HG03103 (cell line): ENCODE data around the gene KRTAP4-2.
"Not testable (repeated sequence)": the region's sequence is repeated elsewhere in the genome, so short reads cannot be mapped to it uniquely, and the experiment has no call there.

Experiments
- ATAC-seq: cut with Tn5 transposase; IDR thresholded peaks from one replicate; pipeline ENCODE4 v1.9.1; 2021; ENCODE audit warnings: low read depth; ENCODE audit not compliant: unreplicated experiment

Gene KRTAP4-2

GRCh38 chr17:41177727-41178271 is at the start of gene KRTAP4-2:
TSS of gene KRTAP4-2 (minus strand) at chr17:41178221. CDS start at chr17:41178164, 57 bp downstream.
- no peak for ATAC-seq

DNA sequence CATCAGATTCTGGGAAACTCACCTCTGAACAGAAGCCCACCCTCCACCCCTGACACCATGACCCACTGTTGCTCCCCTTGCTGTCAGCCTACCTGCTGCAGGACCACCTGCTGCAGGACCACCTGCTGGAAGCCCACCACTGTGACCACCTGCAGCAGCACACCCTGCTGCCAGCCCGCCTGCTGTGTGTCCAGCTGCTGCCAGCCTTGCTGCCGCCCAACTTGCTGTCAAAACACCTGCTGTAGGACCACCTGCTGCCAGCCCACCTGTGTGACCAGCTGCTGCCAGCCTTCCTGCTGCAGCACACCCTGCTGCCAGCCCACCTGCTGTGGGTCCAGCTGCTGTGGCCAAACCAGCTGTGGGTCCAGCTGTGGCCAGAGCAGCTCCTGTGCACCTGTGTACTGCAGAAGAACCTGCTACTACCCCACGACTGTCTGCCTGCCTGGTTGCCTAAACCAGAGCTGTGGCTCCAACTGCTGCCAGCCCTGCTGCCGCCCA is 48.6 kb upstream of the KRTAP4-2 start, which contains the start of gene KRTAP9-2:
Gene KRTAP9-2 (plus strand): TSS at position 51 of the 498 bp plus-strand sequence. CDS start 7 bp downstream, at position 58.
- ATAC-seq = not testable (repeated sequence)

- ATAC-seq = no peak
Observed at GRCh38 chr17:41226051-41226450, 48.0 kb upstream of the KRTAP4-2 start.

DNA sequence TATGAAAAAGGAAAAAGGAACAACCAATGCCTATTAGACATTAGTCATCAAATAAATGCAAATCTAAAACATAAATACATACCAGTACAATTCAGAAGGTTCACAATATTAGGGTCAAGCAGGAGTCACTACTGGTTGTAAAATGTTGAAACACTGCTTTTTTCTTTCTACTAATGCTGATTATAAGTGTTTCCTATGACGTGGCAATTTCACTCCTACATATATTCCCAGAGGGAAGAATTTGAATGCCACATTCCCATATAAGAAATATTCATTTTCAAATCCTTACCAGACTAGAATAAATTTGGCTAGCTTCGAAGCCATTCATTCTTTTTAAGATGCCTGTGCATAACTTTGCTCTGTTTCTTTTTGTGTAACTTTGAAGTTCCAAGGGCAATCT is 45.8 kb upstream of the KRTAP4-2 start:
- ATAC-seq = no peak

DNA sequence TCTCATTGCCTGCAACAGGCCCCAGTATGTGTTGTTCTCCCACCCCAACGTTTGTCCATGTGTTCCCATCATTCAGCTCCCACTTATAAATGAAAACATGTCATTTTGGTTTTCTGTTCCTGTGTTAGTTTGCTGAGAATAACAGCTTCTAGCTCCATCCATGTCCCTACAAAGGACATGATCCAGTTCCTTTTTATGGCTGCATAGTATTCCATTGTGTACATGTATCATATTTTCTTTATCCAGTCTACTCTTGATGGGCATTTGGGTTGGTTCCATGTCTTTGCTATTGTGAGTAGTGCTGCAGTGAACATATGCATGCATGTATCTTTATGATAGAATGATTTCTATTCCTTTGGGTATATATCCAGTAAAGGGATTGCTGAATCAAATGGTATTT is 37.7 kb upstream of the KRTAP4-2 start:
- ATAC-seq = no peak

DNA sequence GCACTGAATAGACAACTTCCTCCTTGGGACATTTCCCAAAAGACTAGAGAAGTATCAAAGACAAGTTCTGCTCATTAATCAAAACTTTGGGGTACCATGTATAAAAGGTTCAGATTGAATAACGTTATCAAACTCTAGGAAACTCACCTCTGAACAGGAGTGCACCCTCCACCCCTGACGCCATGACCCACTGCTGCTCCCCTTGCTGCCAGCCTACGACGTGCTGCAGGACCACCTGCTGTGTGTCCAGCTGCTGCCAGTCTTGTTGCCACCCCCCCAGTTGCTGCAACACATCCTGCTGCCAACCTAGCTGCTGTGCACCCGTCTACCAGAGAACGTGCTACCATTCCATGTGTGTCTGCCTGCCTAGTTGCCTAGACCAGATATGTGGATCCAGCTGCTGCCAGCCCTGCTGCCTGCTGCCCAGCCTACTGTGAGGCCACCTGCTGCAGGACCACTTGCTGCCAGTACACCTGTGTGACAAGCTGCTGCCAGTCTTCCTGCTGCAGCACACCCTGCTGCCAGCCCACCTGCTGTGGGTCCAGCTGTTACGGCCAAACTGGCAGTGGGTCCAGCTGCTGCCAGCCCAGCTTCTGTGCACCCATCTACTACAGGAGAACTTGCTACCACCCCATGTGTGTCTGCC is 34.6 kb upstream of the KRTAP4-2 start:
- ATAC-seq = no peak

DNA sequence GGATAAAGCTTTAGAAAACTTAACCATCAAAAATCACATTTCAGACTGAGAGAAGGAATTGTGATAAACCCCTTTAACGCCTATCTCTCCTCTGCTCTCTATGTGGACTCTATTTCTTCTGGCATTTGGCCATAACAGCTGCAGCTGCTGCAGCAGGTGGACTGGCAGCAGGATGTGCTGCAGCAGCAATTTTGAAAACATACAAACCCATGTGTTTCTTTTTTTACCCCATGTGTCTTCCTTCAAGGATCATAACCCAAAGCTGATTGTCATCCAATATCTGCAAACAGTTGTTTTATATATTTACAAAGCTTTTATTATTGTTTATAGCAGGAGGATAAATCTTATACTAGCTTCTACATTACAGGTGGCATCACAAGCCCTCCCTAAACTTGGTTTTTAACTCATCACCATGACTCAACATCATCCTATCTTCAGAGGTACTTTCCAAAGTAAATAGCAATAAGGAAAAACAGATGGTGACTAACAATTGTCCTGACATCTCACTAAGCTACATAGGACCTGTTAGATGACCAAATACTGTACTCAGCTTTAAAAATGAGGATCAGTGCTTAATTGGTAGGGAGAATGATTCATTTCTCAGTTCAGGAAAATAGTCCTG is 33.9 kb upstream of the KRTAP4-2 start:
- ATAC-seq = no peak

DNA sequence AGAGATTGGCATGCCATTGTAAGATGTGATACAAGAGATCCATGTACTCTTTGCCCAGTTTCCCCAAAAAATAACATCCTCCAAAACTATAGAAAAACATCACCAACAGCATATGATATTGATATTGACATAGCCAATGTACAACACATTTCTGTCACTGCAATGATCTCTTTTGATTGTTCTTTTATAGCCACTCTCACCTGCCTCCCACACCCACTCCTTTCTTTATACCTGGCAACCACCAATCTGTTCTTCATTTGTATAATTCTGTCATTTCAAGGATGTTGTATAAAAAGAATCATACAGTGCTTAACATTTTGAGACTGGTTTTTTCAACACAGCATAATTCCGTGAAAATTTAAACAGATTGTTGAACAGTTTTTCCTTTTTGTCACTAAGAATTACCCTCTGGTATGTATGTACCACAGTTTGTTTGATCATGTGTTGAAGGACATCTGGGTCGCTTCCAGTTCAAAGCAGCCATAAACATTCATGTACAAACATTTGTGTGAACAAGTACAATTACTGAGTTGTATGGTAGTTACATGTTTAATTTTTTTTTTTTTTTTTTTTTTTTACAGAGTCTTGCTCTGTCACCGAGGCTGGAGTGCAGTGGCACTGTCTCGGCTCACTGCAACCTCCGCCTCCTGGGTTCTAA is 21.5 kb upstream of the KRTAP4-2 start:
- no peak for ATAC-seq

DNA sequence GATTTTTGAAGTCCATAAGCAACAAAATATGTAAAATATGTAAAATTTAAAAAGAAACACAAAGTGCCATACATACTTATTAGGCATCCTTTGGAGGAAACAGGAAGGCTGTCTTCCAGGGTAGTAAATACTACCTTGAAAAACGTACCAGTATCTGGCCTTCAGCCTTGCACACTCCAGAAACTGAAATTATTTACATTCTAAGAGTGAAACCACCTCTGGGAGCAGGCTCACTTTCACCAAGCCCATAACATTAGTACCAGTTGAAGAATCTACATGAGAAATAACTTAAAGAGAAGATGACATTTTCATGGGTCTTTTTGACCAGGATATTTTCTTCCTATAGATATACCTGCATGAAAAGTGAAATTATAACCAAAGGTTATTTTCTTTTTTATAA is 18.0 kb upstream of the KRTAP4-2 start:
- ATAC-seq = no peak

DNA sequence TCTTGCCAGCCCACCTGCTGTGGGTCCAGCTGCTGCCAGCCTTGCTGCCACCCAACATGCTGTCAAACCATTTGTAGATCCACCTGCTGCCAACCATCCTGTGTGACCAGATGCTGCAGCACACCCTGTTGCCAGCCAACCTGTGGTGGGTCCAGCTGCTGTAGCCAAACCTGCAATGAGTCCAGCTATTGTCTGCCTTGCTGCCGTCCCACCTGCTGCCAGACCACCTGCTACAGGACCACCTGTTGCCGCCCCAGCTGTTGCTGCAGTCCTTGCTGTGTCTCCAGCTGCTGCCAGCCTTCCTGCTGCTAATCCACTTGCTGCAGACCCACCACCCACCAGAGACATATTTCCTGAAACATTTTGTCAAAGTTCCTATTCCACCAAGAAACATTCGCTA is 12.3 kb upstream of the KRTAP4-2 start:
- ATAC-seq = no peak

GRCh38 chr17:41189837-41190318 is 11.9 kb upstream of the KRTAP4-2 start, which contains the start of gene KRTAP9-1:
TSS of gene KRTAP9-1 (plus strand) at chr17:41189887. CDS start at chr17:41189887, 0 bp downstream.
- ATAC-seq = not testable (repeated sequence)

GRCh38 chr17:41186872-41187271 is 8.9 kb upstream of the KRTAP4-2 start:
- no peak for ATAC-seq

- no peak for ATAC-seq
Observed at GRCh38 chr17:41185001-41185400, 7.0 kb upstream of the KRTAP4-2 start.

GRCh38 chr17:41184480-41184961 is 6.5 kb upstream of the KRTAP4-2 start, which contains the start of gene KRTAP4-1:
TSS of gene KRTAP4-1 (minus strand) at chr17:41184911. CDS start at chr17:41184854, 57 bp downstream.
- no peak for ATAC-seq

DNA sequence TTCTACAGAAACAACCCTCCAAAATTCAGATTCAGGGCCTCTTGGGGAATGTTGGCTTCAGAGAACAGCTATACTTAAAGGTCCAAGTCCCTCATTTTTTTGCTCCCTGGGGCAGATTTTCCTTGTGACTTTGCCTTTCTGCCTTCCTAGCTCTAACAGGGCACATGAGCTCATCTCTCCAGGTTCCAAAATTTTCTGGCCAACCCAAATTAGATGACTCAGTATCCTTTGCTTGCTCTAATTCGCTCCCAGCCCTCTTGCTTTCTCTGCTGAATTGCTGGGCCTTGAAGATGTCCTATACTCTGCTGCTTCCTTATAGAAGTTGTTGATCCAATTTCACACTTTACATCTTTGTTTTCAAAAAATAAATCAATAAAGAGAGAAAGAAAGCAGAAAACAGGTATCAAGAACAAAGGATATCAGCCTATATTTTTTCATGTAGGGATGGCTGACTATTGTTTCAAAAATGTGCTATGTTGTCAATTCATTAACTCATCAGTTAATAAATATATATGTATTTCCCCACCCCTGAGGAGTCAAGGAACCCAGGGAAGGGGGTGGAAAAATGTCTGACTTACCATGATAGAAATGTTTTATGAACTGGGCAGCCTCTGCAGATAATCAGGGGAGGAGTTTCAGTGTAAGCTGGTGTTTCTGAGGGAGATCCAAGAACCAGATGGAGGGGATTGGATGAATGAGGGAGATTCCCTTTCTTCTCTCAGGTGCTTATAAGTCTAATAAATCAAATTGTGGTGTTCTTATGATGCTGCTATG is 1.0 kb upstream of the KRTAP4-2 start:
- no peak for ATAC-seq

- ATAC-seq = no peak
Observed at GRCh38 chr17:41178341-41178740, 320 bp upstream of the KRTAP4-2 start.

DNA sequence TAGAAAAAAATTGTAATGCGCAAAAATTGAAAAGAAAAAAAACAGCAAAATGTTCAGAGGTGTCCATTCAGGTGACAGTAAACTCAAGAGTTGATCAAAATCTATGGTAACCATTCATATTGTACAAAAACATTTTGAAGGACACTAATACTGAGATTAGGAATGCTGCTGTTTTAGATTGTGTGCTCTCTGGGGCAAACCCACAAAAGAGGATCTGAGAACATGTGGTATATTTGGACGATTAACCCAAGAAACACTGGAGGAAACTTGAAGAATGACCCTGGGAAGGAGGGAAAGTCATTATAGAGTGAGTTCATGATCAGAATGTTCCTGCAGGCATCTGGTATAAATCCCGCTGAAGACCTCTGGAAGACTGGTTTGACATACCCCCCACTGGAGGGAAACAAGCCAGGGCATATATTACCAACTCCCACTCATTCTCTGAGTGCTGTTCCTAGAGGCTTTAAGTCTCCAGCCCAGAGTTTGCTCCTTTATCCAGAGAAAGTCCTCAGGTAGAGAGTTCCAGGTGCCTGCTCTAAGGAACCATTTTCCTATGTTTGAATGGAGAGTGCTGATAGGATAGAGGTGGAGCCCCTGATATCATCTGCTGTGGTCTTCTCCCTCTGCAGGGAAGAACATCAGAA is 1.2 kb downstream of the KRTAP4-2 start:
- ATAC-seq = no peak

DNA sequence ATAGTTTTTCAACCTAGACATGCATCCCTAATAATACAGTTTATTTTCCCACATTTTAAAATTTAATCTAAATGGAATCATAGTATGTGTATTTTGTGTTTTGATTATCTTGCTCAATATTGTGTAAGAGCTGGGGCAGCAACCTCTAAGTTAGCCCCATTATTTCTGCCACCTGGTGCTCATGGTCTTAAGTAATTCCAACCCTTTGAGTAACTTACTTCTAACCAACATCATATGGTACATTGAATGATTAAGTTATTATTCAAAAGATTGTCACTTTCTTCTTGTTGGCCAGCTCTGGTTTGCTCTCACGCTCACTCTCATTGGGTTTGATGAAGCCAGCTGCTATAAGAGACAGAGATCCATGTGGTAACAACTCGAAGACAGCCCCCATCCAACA is 6.1 kb downstream of the KRTAP4-2 start:
- ATAC-seq = no peak

DNA sequence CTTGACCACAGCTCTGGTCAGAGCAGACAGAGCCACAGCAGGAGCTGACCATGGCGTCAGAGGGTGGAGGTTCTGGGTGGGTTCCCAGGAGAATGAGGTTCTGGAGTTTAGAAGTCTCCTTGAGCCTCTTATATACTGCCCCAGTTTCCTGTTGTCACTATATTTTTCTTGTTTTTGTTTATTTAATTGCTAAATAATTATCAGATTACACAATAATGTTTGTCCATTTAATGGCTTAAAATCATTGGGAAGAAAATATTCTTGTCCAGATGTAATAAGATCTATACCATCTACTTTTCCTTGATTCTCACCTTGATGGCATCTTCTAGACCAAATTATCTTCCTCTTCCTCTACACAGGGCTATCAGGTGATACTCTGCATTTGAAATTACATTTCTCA is 9.9 kb downstream of the KRTAP4-2 start, which contains the start of gene KRTAP4-3:
Gene KRTAP4-3 (minus strand): TSS at position 101 of the 400 bp plus-strand sequence. CDS start 49 bp downstream, at position 52.
- no peak for ATAC-seq
